ENCODE results near the gene PLD2. TPM values are rescaled to one million over a fixed set of nuclear protein-coding genes. Genes with fewer than 3 reads are reported as not detected.

The PLD2 gene
- total and polyA plus RNA-seq, 2 donors (not counting 1 experiment from before 2014, with no cell fraction given), result 53.1 to 69.2 TPM

GRCh38 chr17:4838309-4838785 lies 31.4 kb downstream of the PLD2 start:
- Histone ChIP-seq H3K27me3 (replicated peaks in 1 of 4; ENCODE audit: control extremely low read depth in 1 of 4, control insufficient read depth in 3 of 4, insufficient read depth in 4 of 4, low read length in 3 of 4) (no peaks in the 10 kb centered on the region), H3K27ac (ENCODE audit: low read length in 2 of 2) (no peak overlapping the region), H3K4me3 (ENCODE audit: control extremely low read depth in 1 of 5, extremely low read depth in 1 of 5, insufficient read depth in 1 of 5, low read depth in 2 of 5, low read length in 4 of 5) (no peak overlapping the region), H4K20me1 (ENCODE audit: control insufficient read depth, insufficient read depth, low read length, poor library complexity, severe bottlenecking) (peaks cover 91% of the 10 kb centered on the region), H3K79me2 (ENCODE audit: control insufficient read depth, insufficient read depth, low read length) (peaks cover 95% of the 10 kb centered on the region), H3K4me2 (replicated peaks; ENCODE audit: low read depth, low read length, poor library complexity, severe bottlenecking) (no peak overlapping the region), H3K36me3 (replicated peaks in 1 of 2; ENCODE audit: control extremely low read depth in 1 of 2, control insufficient read depth in 1 of 2, extremely low read depth in 1 of 2, insufficient read depth in 2 of 2, low read length in 1 of 2) (peaks cover 0 to 10% of the 10 kb centered on the region in 2 experiments), H3K4me1 (ENCODE audit: control insufficient read depth in 2 of 2, insufficient read depth in 2 of 2, low read length in 2 of 2) (peaks cover 21 to 26% of the 10 kb centered on the region in 2 donors), H3K9me3 (ENCODE audit: control extremely low read depth in 1 of 3, control insufficient read depth in 2 of 3, insufficient read depth in 1 of 3, low read length in 2 of 3) (no peaks in the 10 kb centered on the region), H2AFZ (ENCODE audit: insufficient read depth, low read depth, low read length, poor library complexity, severe bottlenecking) (no peak overlapping the region), H3K9ac (ENCODE audit: low read length) (no peak overlapping the region)
- no peak for TF ChIP-seq CTCF (IDR thresholded peaks at IDR 0.05)
- no peak for TF ChIP-seq EZH2 (IDR thresholded peaks at IDR 0.05; ENCODE audit: borderline replicate concordance, insufficient read depth, low read depth, low read length, poor library complexity, severe bottlenecking)
- Mint-ChIP-seq H3K4me3 (no peak overlapping the region), H3K27ac (no peak overlapping the region), H3K9me3 (ENCODE audit: insufficient read depth) (no peaks in the 10 kb centered on the region), H3K4me1 (peaks cover 54% of the 10 kb centered on the region), H3K27me3 (no peaks in the 10 kb centered on the region)
- ATAC-seq (ENCODE audit: low read depth) (no peak), DNase-seq (no peak)
- intact Hi-C loops (cut with micrococcal nuclease), result no loop called here
- CTCF ChIA-PET, result interaction anchor here (1.1 kb wide), 1 partner anchor 106 kb away, joined by 3 read pairs; no protein-coding TSS in a partner anchor
- POLR2A ChIA-PET, result interaction anchor here (0.6 to 1.3 kb wide), 2 partner anchors 137 to 435 kb away, joined by 3 read pairs; no protein-coding TSS in a partner anchor
- no CpG with 5 or more reads among the region's 3 CpGs for WGBS (ENCODE audit: insufficient coverage)

- Histone ChIP-seq H3K4me3 (ENCODE audit: control extremely low read depth in 1 of 5, extremely low read depth in 1 of 5, insufficient read depth in 1 of 5, low read depth in 2 of 5, low read length in 4 of 5) (no peak overlapping the region), H3K9ac (ENCODE audit: low read length) (no peak overlapping the region), H3K4me2 (replicated peaks; ENCODE audit: low read depth, low read length, poor library complexity, severe bottlenecking) (no peak overlapping the region), H2AFZ (ENCODE audit: insufficient read depth, low read depth, low read length, poor library complexity, severe bottlenecking) (no peak overlapping the region), H3K27ac (ENCODE audit: low read length in 2 of 2) (no peak overlapping the region), H3K4me1 (ENCODE audit: control insufficient read depth in 2 of 2, insufficient read depth in 2 of 2, low read length in 2 of 2) (peaks cover 15 to 21% of the 10 kb centered on the region in 2 donors), H3K27me3 (replicated peaks in 1 of 4; ENCODE audit: control extremely low read depth in 1 of 4, control insufficient read depth in 3 of 4, insufficient read depth in 4 of 4, low read length in 3 of 4) (no peaks in the 10 kb centered on the region), H4K20me1 (ENCODE audit: control insufficient read depth, insufficient read depth, low read length, poor library complexity, severe bottlenecking) (peaks cover 91% of the 10 kb centered on the region), H3K9me3 (ENCODE audit: control extremely low read depth in 1 of 3, control insufficient read depth in 2 of 3, insufficient read depth in 1 of 3, low read length in 2 of 3) (no peaks in the 10 kb centered on the region), H3K36me3 (replicated peaks in 1 of 2; ENCODE audit: control extremely low read depth in 1 of 2, control insufficient read depth in 1 of 2, extremely low read depth in 1 of 2, insufficient read depth in 2 of 2, low read length in 1 of 2) (peaks cover 0 to 10% of the 10 kb centered on the region in 2 experiments), H3K79me2 (ENCODE audit: control insufficient read depth, insufficient read depth, low read length) (peaks cover 93% of the 10 kb centered on the region)
- peaks cover 48% of the 10 kb centered on the region for H3K4me1 Mint-ChIP-seq
- intact Hi-C loops (cut with micrococcal nuclease), result no loop called here
- H3K27me3 Mint-ChIP-seq, result no peaks in the 10 kb centered on the region
- ChIA-PET POLR2A (no interaction called here), CTCF (no interaction called here)
- no peak for TF ChIP-seq CTCF (IDR thresholded peaks at IDR 0.05)
- no peak for TF ChIP-seq EZH2 (IDR thresholded peaks at IDR 0.05; ENCODE audit: borderline replicate concordance, insufficient read depth, low read depth, low read length, poor library complexity, severe bottlenecking)
- no peak for ATAC-seq (ENCODE audit: low read depth)
- no peaks in the 10 kb centered on the region for H3K9me3 Mint-ChIP-seq (ENCODE audit: insufficient read depth)
- no peak overlapping the region for H3K4me3 Mint-ChIP-seq
- no peak overlapping the region for H3K27ac Mint-ChIP-seq
- no peak for DNase-seq
- WGBS (ENCODE audit: insufficient coverage), result 93% methylated on average over 5 of the region's 8 CpGs
These were observed 32.3 kb downstream of the PLD2 start for GRCh38 chr17:4839221-4839620.

Measured in B cell (primary cell).